ENCODE results near the gene NR1H4.

NR1H4 gene

DNA sequence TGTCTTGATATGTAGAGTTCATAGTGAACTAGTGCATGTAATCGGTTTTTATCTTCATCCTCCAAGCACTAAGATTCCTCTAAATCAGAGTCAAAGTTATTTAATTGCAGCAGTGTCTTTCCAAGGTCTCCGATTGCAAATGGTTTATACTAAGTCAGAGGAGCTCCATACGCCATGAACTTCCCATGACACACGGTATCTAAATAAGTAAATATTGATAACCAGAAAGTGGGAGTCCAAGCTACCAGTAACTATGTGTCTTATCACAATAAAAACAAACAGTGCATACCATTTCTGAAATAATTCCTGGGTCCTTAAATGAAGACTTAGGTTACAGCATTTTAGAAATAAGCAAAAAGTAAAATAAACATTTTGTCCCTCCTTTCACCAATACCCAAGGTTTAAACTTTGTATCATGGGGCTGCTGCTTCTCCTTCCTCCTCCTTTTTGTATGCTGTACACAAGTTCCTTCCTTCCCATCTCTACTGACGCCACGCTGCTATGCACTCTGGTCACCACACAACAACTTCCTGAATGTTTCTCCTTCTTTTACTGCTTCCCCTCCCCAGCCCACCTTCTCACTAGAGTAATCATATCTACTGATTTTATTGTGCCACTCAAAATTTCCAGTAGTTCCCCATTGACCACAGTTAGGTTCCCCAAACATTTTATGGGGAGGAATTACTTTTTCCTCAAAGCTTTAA lies 10.7 kb downstream of the NR1H4 start:
- TF ChIP-seq, protein P1, sequence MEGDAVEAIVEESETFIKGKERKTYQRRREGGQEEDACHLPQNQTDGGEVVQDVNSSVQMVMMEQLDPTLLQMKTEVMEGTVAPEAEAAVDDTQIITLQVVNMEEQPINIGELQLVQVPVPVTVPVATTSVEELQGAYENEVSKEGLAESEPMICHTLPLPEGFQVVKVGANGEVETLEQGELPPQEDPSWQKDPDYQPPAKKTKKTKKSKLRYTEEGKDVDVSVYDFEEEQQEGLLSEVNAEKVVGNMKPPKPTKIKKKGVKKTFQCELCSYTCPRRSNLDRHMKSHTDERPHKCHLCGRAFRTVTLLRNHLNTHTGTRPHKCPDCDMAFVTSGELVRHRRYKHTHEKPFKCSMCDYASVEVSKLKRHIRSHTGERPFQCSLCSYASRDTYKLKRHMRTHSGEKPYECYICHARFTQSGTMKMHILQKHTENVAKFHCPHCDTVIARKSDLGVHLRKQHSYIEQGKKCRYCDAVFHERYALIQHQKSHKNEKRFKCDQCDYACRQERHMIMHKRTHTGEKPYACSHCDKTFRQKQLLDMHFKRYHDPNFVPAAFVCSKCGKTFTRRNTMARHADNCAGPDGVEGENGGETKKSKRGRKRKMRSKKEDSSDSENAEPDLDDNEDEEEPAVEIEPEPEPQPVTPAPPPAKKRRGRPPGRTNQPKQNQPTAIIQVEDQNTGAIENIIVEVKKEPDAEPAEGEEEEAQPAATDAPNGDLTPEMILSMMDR (IDR thresholded peaks at IDR 0.05; ENCODE audit: low read depth, low read length) = no peak
- no peak overlapping the region for H3K4me3 ChIP-seq (ENCODE audit: low read depth, low read length)

DNA sequence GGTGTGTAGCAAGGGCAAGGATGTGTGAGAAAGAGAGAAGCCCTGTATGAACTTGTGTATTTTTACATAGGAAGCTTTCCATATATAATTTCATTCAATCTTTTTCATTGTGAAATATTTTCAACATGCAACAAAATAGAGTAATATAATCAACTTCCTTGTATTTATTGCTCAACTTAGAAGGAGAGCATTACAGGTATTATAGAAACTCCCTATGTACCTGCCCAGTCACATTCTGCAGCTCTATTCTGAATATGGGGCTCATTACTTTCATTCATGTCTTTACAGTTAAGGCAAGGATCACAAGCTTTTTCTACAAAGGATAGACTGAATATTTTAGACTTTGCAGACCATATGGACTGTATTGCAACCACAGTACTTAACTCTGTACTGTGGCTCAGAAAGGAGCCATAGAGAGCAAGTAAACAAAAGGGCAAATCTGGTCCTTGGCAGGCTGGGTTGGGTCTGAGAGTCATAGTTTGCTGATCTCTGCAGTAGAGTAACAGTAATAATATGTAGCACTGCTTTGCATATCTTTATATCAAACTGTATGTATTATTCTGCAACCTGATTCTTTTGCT lies 11.3 kb downstream of the NR1H4 start:
- TF ChIP-seq, protein P1 (IDR thresholded peaks at IDR 0.05; ENCODE audit: low read depth, low read length) = no peak
- no peak overlapping the region for H3K4me3 ChIP-seq (ENCODE audit: low read depth, low read length)

DNA sequence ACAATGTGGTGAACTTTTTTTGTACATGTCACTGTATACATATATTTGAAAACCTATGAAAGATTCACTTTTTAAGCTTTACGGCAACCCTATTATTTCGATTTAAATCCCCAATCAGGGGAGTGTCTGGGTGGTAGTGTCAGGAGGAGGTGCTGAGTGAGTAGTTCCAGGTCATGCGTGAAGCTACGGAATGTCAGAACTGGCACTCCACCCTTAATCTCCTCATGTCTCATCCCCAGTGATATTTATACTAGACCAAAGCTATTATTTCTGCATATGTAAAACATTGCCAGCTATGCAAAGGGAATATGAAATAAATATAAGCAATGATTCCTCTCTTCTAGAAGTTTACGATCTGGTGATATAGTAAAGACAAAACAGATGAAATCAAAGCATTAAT lies 12.3 kb downstream of the NR1H4 start:
- no peak overlapping the region for H3K4me3 ChIP-seq (ENCODE audit: low read depth, low read length)
- TF ChIP-seq, protein P1 (IDR thresholded peaks at IDR 0.05; ENCODE audit: low read depth, low read length) = no peak

DNA sequence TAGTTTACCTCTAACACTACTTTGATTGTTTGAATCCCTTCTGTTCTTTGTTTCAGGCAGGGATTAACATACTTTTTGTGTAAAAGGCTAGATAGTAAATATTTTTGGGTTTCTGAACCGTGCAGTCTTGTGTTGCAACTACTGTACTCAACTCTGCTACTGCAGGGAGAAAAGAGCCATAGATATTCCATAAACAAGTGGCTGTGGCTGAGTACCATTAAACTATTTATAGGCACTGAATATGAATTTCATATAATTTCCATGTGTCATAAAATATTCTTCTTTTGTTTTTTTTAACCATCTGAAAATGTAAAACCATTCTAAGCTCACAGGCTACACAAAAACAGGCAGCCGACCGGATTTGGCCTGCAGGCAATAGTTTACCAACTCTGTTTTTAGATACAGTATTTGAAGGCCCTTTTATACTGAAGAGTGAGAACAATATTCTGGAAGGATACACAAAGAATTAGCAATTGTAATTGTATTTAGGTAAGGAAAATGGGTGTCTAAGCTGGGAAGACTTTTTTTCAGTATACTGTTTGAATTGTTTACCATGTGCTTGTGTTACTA lies 15.7 kb downstream of the NR1H4 start:
- TF ChIP-seq, protein P1 (IDR thresholded peaks at IDR 0.05; ENCODE audit: low read depth, low read length) = no peak
- no peak overlapping the region for H3K4me3 ChIP-seq (ENCODE audit: low read depth, low read length)

DNA sequence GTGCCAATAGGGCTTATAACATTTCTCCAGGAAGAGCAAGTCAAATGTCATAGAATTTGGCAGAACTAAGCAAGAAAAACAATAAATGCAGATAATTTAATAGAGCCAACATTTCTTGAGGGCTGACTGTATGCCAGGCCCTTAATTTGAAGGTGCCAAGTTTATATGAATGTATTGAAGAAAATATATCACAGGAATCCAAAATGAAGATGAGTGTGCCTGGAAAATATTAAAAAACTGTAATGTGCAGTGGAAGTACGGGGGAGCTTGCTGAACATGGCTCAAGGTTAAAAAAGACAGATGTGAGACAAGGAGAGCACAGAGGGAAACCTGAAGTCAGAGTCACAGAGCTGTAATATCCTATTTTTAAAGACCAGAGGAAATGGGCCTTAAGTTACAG lies 16.4 kb downstream of the NR1H4 start:
- TF ChIP-seq, protein P1 (IDR thresholded peaks at IDR 0.05; ENCODE audit: low read depth, low read length) = no peak
- H3K4me3 ChIP-seq (ENCODE audit: low read depth, low read length) = no peak overlapping the region

DNA sequence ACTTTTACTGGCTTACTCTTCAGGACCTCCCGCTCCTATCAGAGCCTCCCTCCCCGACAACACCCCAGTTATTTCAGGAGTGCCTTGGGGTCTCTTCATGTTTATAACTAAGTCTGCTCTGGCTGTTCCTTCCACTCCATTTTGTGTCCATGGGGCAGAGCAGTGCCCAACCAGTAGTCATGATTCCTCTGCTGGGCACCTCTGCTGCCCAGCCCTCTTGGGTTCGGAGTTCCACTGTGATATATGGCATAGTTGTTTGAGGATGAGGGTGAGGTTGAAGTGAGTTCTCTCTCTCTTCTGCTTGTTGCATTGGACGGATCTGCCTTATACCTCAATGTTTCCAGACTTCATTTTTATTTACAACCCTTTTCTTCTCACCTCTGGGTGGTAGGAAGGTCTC lies 17.4 kb downstream of the NR1H4 start:
- TF ChIP-seq, protein P1 (IDR thresholded peaks at IDR 0.05; ENCODE audit: low read depth, low read length) = no peak
- no peak overlapping the region for H3K4me3 ChIP-seq (ENCODE audit: low read depth, low read length)

DNA sequence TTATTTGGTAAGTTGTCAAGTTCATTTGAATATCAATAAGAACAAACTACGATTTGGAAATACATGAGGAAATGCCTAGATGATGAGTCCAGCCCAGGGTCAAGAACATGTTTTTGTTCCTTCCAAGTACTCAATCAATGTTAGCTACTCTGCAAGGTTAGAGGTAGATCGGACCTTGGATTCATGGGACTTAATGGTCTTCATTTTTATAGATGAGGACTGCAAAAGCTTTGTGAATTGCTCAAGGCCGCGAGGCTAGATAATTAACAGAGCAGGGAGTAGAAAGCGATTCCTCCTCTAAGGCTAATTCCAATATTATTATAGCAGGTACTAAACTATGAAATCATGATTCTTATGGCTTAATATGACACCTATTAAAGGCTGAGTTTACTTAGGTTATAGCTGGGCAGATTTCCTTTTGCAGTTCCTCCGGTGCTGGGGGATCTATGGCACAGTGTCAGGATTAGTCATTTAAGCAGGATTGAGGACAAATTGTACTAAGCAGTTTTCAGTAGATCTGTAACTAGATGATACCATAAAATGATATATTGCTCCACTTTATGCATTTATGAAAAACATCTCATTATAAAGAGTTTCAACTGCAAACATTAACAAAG lies 19.8 kb downstream of the NR1H4 start:
- TF ChIP-seq, protein P1 (IDR thresholded peaks at IDR 0.05; ENCODE audit: low read depth, low read length) = no peak
- H3K4me3 ChIP-seq (ENCODE audit: low read depth, low read length) = no peak overlapping the region

Data from WI38 (cell line).